HG03439 (cell line): ENCODE results near the gene EGR1.
"Not testable (repeated sequence)": the region's sequence is repeated elsewhere in the genome, so short reads cannot be mapped to it uniquely, and the experiment has no call there.

Source experiments
- ATAC-seq: cut with Tn5 transposase; IDR thresholded peaks from one replicate; pipeline ENCODE4 v1.9.1; 2021; ENCODE audit warnings: mild to moderate bottlenecking, moderate library complexity; ENCODE audit not compliant: unreplicated experiment

EGR1 gene

GRCh38 chr5:138506370-138507306 is 41.4 kb downstream of the EGR1 start:
- ATAC-seq: no peak

- not testable (repeated sequence) for ATAC-seq
Observed at GRCh38 chr5:138507485-138507884, 42.2 kb downstream of the EGR1 start.

- no peak for ATAC-seq
Observed at GRCh38 chr5:138508958-138509357, 43.7 kb downstream of the EGR1 start.

- ATAC-seq: no peak
Observed at GRCh38 chr5:138514021-138514420, 48.7 kb downstream of the EGR1 start.

- ATAC-seq: no peak
Observed at GRCh38 chr5:138515556-138516245, 50.4 kb downstream of the EGR1 start.

- no peak for ATAC-seq
Observed at GRCh38 chr5:138517437-138517836, 52.2 kb downstream of the EGR1 start.
